ENCODE measurements around the gene MFAP4. TPM values are rescaled to one million over a fixed set of nuclear protein-coding genes. Genes with fewer than 3 reads are reported as not detected.

Gene MFAP4
- total and polyA plus RNA-seq, 2 donors (not counting 1 experiment from before 2014, with no cell fraction given), result not detected

DNA sequence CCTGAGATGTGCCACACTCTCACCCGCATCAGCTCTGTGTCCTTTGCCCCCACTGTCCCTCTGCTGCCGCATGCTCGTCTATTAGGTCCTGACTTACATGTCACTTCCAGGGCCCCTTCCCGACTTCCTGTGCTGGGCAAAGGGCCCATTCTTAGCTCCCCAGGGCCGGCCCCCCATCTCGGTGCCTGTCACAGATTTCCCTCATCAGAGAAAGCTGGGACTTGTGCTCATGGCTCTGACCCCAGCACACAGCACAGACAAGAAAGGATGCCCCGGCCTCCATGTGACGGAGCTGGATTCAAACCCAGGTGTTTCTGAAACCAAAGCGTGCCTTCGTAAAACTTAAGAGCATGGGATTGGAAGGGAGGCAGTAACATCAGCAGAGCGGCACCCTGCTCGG is 14.6 kb downstream of the MFAP4 start:
- H3K27me3 Mint-ChIP-seq, result no peaks in the 10 kb centered on the region
- H3K9me3 ChIP-seq (ENCODE audit: control extremely low read depth in 1 of 3, control insufficient read depth in 2 of 3, insufficient read depth in 1 of 3, low read length in 2 of 3), result peaks cover 0 to 4% (median 0%) of the 10 kb centered on the region in 3 donors
- DNase-seq (no peak), ATAC-seq (ENCODE audit: low read depth) (no peak)
- POLR2A ChIA-PET, result no interaction called here
- H2AFZ ChIP-seq (ENCODE audit: insufficient read depth, low read depth, low read length, poor library complexity, severe bottlenecking), result no peak overlapping the region
- TF ChIP-seq, protein P1, sequence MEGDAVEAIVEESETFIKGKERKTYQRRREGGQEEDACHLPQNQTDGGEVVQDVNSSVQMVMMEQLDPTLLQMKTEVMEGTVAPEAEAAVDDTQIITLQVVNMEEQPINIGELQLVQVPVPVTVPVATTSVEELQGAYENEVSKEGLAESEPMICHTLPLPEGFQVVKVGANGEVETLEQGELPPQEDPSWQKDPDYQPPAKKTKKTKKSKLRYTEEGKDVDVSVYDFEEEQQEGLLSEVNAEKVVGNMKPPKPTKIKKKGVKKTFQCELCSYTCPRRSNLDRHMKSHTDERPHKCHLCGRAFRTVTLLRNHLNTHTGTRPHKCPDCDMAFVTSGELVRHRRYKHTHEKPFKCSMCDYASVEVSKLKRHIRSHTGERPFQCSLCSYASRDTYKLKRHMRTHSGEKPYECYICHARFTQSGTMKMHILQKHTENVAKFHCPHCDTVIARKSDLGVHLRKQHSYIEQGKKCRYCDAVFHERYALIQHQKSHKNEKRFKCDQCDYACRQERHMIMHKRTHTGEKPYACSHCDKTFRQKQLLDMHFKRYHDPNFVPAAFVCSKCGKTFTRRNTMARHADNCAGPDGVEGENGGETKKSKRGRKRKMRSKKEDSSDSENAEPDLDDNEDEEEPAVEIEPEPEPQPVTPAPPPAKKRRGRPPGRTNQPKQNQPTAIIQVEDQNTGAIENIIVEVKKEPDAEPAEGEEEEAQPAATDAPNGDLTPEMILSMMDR (IDR thresholded peaks at IDR 0.05), result no peak
- no peak for TF ChIP-seq EZH2 (IDR thresholded peaks at IDR 0.05; ENCODE audit: borderline replicate concordance, insufficient read depth, low read depth, low read length, poor library complexity, severe bottlenecking)
- WGBS (ENCODE audit: insufficient coverage), result 67% methylated on average over 11 of the region's 12 CpGs
- intact Hi-C loops (cut with micrococcal nuclease), result loop anchor here (10.0 kb wide), 1 partner anchor 518 kb away; the partner anchor contains the start of gene PRPSAP2
- H3K27me3 ChIP-seq (replicated peaks in 1 of 4; ENCODE audit: control extremely low read depth in 1 of 4, control insufficient read depth in 3 of 4, insufficient read depth in 4 of 4, low read length in 3 of 4), result no peaks in the 10 kb centered on the region
- no peaks in the 10 kb centered on the region for H4K20me1 ChIP-seq (ENCODE audit: control insufficient read depth, insufficient read depth, low read length, poor library complexity, severe bottlenecking)
- H3K4me1 ChIP-seq (ENCODE audit: control insufficient read depth in 2 of 2, insufficient read depth in 2 of 2, low read length in 2 of 2), result peaks cover 44 to 59% of the 10 kb centered on the region in 2 donors
- peaks cover 22% of the 10 kb centered on the region for H3K79me2 ChIP-seq (ENCODE audit: control insufficient read depth, insufficient read depth, low read length)
- H3K4me1 Mint-ChIP-seq, result peaks cover 58% of the 10 kb centered on the region
- peaks cover 0 to 4% of the 10 kb centered on the region in 2 experiments for H3K36me3 ChIP-seq (replicated peaks in 1 of 2; ENCODE audit: control extremely low read depth in 1 of 2, control insufficient read depth in 1 of 2, extremely low read depth in 1 of 2, insufficient read depth in 2 of 2, low read length in 1 of 2)
- no peaks in the 10 kb centered on the region for H3K9me3 Mint-ChIP-seq (ENCODE audit: insufficient read depth)
- H3K9ac ChIP-seq (ENCODE audit: low read length), result no peak overlapping the region
- CTCF ChIA-PET, result interaction anchor here (1.2 to 4.1 kb wide), 2 partner anchors 9 to 394 kb away, joined by 3 to 22 read pairs; partner anchors contain the start of gene B9D1
- no peak overlapping the region for H3K27ac Mint-ChIP-seq
- H3K27ac ChIP-seq (ENCODE audit: low read length in 2 of 2), result no peak overlapping the region
- no peak overlapping the region for H3K4me3 Mint-ChIP-seq
- no peak overlapping the region for H3K4me3 ChIP-seq (ENCODE audit: control extremely low read depth in 1 of 5, extremely low read depth in 1 of 5, insufficient read depth in 1 of 5, low read depth in 2 of 5, low read length in 4 of 5)
- H3K4me2 ChIP-seq (replicated peaks; ENCODE audit: low read depth, low read length, poor library complexity, severe bottlenecking), result peak overlapping the region; percentile 31

DNA sequence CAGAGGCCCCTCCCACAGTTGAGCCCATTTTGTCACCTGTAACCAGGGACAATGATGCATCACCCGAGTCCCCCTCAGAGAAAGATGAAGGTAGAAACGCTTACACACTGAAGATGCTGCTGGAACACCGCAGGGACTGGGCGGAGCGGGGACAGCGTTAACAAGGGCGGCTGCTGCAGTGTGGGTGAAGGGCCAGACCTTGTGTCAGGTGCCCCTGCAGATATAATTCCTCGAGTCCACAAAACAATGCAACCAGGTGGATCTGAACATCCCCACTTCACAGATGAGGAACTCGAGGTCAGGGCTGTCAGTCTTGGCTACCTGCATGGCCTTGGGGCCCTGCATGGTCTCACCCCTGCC is 15.0 kb downstream of the MFAP4 start:
- H4K20me1 ChIP-seq (ENCODE audit: control insufficient read depth, insufficient read depth, low read length, poor library complexity, severe bottlenecking), result no peaks in the 10 kb centered on the region
- H3K27me3 ChIP-seq (replicated peaks in 1 of 4; ENCODE audit: control extremely low read depth in 1 of 4, control insufficient read depth in 3 of 4, insufficient read depth in 4 of 4, low read length in 3 of 4), result no peaks in the 10 kb centered on the region
- peak overlapping the region; percentile 70 for H3K4me2 ChIP-seq (replicated peaks; ENCODE audit: low read depth, low read length, poor library complexity, severe bottlenecking)
- CTCF ChIA-PET, result interaction anchor here (1.2 to 4.1 kb wide), 2 partner anchors 9 to 394 kb away, joined by 3 to 22 read pairs; partner anchors contain the start of gene B9D1
- DNase-seq (no peak), ATAC-seq (ENCODE audit: low read depth) (no peak)
- no peaks in the 10 kb centered on the region for H3K27me3 Mint-ChIP-seq
- H3K79me2 ChIP-seq (ENCODE audit: control insufficient read depth, insufficient read depth, low read length), result peaks cover 22% of the 10 kb centered on the region
- POLR2A ChIA-PET, result no interaction called here
- H3K27ac ChIP-seq (ENCODE audit: low read length in 2 of 2), result no peak overlapping the region
- 77% methylated on average over 7 of the region's 9 CpGs for WGBS (ENCODE audit: insufficient coverage)
- no peak overlapping the region for H3K27ac Mint-ChIP-seq
- peaks cover 0 to 4% of the 10 kb centered on the region in 2 experiments for H3K36me3 ChIP-seq (replicated peaks in 1 of 2; ENCODE audit: control extremely low read depth in 1 of 2, control insufficient read depth in 1 of 2, extremely low read depth in 1 of 2, insufficient read depth in 2 of 2, low read length in 1 of 2)
- H3K9me3 ChIP-seq (ENCODE audit: control extremely low read depth in 1 of 3, control insufficient read depth in 2 of 3, insufficient read depth in 1 of 3, low read length in 2 of 3), result peaks cover 0 to 4% (median 0%) of the 10 kb centered on the region in 3 donors
- no peak overlapping the region for H3K4me3 Mint-ChIP-seq
- peaks cover 40 to 58% of the 10 kb centered on the region in 2 donors for H3K4me1 ChIP-seq (ENCODE audit: control insufficient read depth in 2 of 2, insufficient read depth in 2 of 2, low read length in 2 of 2)
- peaks cover 54% of the 10 kb centered on the region for H3K4me1 Mint-ChIP-seq
- TF ChIP-seq, protein P1 (IDR thresholded peaks at IDR 0.05), result no peak
- TF ChIP-seq EZH2 (IDR thresholded peaks at IDR 0.05; ENCODE audit: borderline replicate concordance, insufficient read depth, low read depth, low read length, poor library complexity, severe bottlenecking), result no peak
- no peak overlapping the region for H2AFZ ChIP-seq (ENCODE audit: insufficient read depth, low read depth, low read length, poor library complexity, severe bottlenecking)
- no peak overlapping the region for H3K4me3 ChIP-seq (ENCODE audit: control extremely low read depth in 1 of 5, extremely low read depth in 1 of 5, insufficient read depth in 1 of 5, low read depth in 2 of 5, low read length in 4 of 5)
- intact Hi-C loops (cut with micrococcal nuclease), result loop anchor here (10.0 kb wide), 1 partner anchor 517 kb away; the partner anchor contains the start of gene PRPSAP2
- no peak overlapping the region for H3K9ac ChIP-seq (ENCODE audit: low read length)
- no peaks in the 10 kb centered on the region for H3K9me3 Mint-ChIP-seq (ENCODE audit: insufficient read depth)
